Ovary (tissue), 3 donors: ENCODE results near the gene MACIR.
A peak's percentile ranks its signal among the peaks of the same experiment; 100 is the strongest.

Experiments
- CTCF ChIP-seq, 3 donors: fragments of 450-650 bp in 2 of 3; fragments of 200-600 bp in 1 of 3; IDR thresholded peaks; one replicate each; pipeline versions ENCODE4 v1.5.1 to v1.8.0; 2016 to 2022; ENCODE audit warnings: antibody characterized with exemption in 3 of 3, mild to moderate bottlenecking in 1 of 3
- POLR2A ChIP-seq: fragments of 450-650 bp; IDR thresholded peaks from one replicate; pipeline ENCODE4 v1.6.1; 2017; ENCODE audit warnings: antibody characterized with exemption, mild to moderate bottlenecking, moderate library complexity
- donor health status: DM: no; HTN: no; CAD: no.

DNA sequence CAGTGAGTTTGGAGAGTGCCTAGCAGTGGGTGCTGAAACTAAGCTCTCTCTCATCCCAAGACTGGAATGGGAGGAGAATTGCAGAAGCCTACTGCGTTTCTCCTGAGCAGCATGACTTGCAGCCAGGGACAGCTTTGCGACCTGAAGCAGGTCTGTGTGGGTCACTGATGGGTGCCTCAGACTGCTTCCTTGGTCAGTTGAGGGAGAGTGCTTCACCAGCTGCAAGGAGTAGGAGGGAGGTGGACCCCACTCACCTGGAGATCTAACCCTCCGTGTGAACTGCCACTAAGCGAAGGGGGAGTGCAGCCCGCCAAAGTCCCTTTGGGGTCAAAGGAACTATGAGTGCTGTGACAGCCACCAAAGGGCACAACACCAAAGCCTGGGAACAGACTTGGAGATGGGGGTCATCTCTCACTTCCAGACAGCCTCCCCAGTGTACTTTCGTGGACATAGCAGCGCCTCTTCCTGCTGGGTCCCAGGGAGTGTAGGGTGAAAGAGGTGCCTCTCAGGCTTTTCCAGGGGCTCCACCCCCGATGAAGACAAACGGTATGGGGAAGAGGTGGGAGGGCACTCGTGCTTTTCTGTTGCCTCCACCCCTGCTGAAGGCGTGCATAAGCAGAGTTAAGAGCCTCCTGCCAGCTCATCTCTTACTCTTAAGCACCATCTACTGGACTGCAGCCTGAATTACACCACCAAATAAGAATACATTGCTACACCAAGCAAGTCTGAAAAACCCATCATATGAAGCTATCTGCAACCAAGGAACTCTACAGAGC, 34.3 kb upstream of the MACIR start:
- TF ChIP-seq POLR2A (no peak), CTCF (IDR thresholded peaks at IDR 0.05) (peak in 1 of 3 donors; percentile 24)
